ENCODE results near the gene RAB37. TPM values are rescaled to one million over a fixed set of nuclear protein-coding genes. Genes with fewer than 3 reads are reported as not detected.

The RAB37 gene
- total and polyA plus RNA-seq, 2 of the 13 experiments (the other 11 are each of a cell fraction or from before 2014, with no cell fraction given) = 0.91 to 3.7 TPM

DNA sequence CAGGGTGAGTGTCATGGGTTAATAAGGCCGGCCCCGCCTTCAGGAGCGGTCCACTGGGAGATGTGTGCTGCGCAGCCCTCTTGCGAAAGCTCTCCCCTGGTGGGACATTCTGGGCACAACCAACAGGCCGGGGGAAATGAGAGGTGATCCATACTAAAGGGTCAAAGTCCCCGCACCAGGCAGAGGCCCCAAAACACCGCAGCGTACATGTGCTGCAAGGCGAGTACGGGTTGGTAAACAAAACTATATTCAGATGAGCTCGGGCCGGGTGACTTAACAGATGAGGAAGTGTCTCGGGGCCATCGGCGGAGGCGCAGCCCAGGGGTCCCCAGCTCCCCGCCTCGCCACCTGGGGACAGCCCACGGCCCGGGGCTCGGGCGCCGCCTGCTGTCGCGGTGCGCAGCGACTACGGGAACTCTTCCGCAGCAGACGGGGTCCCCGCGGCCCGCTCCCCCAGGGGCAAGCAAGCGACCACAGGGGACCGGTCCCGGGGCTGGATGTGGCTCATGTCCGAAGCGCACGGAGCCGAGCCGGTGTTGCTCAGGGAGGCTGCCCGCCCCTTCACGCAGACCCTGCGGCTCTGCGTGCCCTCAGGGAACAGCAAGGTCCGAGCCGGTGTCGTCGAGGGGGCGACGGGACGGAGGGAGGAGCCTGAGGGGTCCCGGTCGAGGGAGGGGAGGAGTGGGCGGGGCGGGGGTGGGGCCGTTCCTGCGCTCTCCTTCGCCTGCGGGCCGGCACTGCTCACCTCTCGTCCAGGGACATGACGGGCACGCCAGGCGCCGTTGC is at the start of gene RAB37 (continued):
- peak; percentile 31; the same call in 1 of the 2 replicates for TF ChIP-seq ZBTB26 (CRISPR knock-in tag; IDR thresholded peaks at IDR 0.05; ENCODE audit: borderline replicate concordance)
- no peak for TF ChIP-seq PBX2 (CRISPR knock-in tag; IDR thresholded peaks at IDR 0.05)
- TF ChIP-seq ZNF451 (CRISPR knock-in tag; IDR thresholded peaks at IDR 0.05) = 0 out of 2 replicates have a peak, but pooled peaks have one; percentile 51
- peak; percentile 79; the same call in 1 of the 2 replicates for TF ChIP-seq ARID2 (CRISPR knock-in tag; IDR thresholded peaks at IDR 0.05; ENCODE audit: borderline replicate concordance)
- no peak for TF ChIP-seq ZNF550 (CRISPR knock-in tag; IDR thresholded peaks at IDR 0.05; ENCODE audit: borderline replicate concordance)
- no peak for TF ChIP-seq ZNF619 (CRISPR knock-in tag; IDR thresholded peaks at IDR 0.05)
- TF ChIP-seq POLR2G (IDR thresholded peaks at IDR 0.05; ENCODE audit: low read depth, low read length) = peak; percentile 75
- peak; percentile 78; the same call in 1 of the 2 replicates for TF ChIP-seq ZNF563 (CRISPR knock-in tag; IDR thresholded peaks at IDR 0.05)
- TF ChIP-seq ZNF629 (CRISPR knock-in tag; conservative IDR thresholded peaks at IDR 0.05) = peak; percentile 67; the same call in 1 of the 2 replicates
- peak; percentile 92 for TF ChIP-seq CCDC6 (CRISPR knock-in tag; IDR thresholded peaks at IDR 0.05)
- no peak for TF ChIP-seq PRPF4 (IDR thresholded peaks at IDR 0.05; ENCODE audit: low read depth, low read length, poor library complexity, severe bottlenecking)
- TF ChIP-seq, protein P1, sequence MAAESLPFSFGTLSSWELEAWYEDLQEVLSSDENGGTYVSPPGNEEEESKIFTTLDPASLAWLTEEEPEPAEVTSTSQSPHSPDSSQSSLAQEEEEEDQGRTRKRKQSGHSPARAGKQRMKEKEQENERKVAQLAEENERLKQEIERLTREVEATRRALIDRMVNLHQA (CRISPR knock-in tag; IDR thresholded peaks at IDR 0.05) = no peak
- TF ChIP-seq ZC3H13 (CRISPR knock-in tag; IDR thresholded peaks at IDR 0.05) = no peak
- no peak; the same call in none of the 2 replicates for TF ChIP-seq ETV6 (CRISPR knock-in tag; conservative IDR thresholded peaks at IDR 0.05)
- no peak for TF ChIP-seq HNRNPUL1 (IDR thresholded peaks at IDR 0.05; ENCODE audit: low read depth, low read length)
- TF ChIP-seq SP2 (CRISPR knock-in tag; IDR thresholded peaks at IDR 0.05) = no peak
- TF ChIP-seq ZNF891 (CRISPR knock-in tag; IDR thresholded peaks at IDR 0.05) = peak; percentile 32; the same call in 1 of the 2 replicates
- peak; percentile 98 for TF ChIP-seq ZNF652 (CRISPR knock-in tag; IDR thresholded peaks at IDR 0.05; ENCODE audit: borderline replicate concordance, low read depth)
- peak; percentile 93 for TF ChIP-seq FOXO1 (CRISPR knock-in tag; IDR thresholded peaks at IDR 0.05)
- no peak for TF ChIP-seq ZNF557 (CRISPR knock-in tag; IDR thresholded peaks at IDR 0.05)
- peak; percentile 78; the same call in 1 of the 2 replicates for TF ChIP-seq TBX3 (IDR thresholded peaks at IDR 0.05; ENCODE audit: borderline replicate concordance)
- no peak; the same call in 1 of the 2 replicates for TF ChIP-seq MAF1 (CRISPR knock-in tag; IDR thresholded peaks at IDR 0.05; ENCODE audit: borderline replicate concordance)
- TF ChIP-seq DR1 (CRISPR knock-in tag; IDR thresholded peaks at IDR 0.05) = peak; percentile 40; the same call in 1 of the 2 replicates
- TF ChIP-seq ELF4 (CRISPR knock-in tag; IDR thresholded peaks at IDR 0.05; ENCODE audit: borderline replicate concordance) = no peak
- TF ChIP-seq NR2F2 (IDR thresholded peaks at IDR 0.05; ENCODE audit: borderline replicate concordance, low read depth) = peak; percentile 42; the same call in 1 of the 2 replicates
- TF ChIP-seq PAF1 (CRISPR knock-in tag; IDR thresholded peaks at IDR 0.05) = no peak
- no peak for TF ChIP-seq SMARCC2 (IDR thresholded peaks at IDR 0.05)
- peak; percentile 89 for TF ChIP-seq ZNF34 (CRISPR knock-in tag; IDR thresholded peaks at IDR 0.05; ENCODE audit: borderline replicate concordance)
- TF ChIP-seq PAX8 (CRISPR knock-in tag; IDR thresholded peaks at IDR 0.05; ENCODE audit: borderline replicate concordance) = peak; percentile 91; the same call in 1 of the 2 replicates

All from HepG2 (cell line).